ENCODE measurements around the gene CTDNEP1.
A peak's percentile ranks its signal among the peaks of the same experiment; 100 is the strongest.

The CTDNEP1 gene

GRCh38 chr17:7215136-7215638 is 36.3 kb downstream of the CTDNEP1 start:
- H3K27ac ChIP-seq = peak overlapping the region; percentile 35; the same call in 1 of the 2 replicates
- 0 out of 2 replicates have a peak, but pooled peaks have one; percentile 6 for TF ChIP-seq CTCF (conservative IDR thresholded peaks at IDR 0.05)

DNA sequence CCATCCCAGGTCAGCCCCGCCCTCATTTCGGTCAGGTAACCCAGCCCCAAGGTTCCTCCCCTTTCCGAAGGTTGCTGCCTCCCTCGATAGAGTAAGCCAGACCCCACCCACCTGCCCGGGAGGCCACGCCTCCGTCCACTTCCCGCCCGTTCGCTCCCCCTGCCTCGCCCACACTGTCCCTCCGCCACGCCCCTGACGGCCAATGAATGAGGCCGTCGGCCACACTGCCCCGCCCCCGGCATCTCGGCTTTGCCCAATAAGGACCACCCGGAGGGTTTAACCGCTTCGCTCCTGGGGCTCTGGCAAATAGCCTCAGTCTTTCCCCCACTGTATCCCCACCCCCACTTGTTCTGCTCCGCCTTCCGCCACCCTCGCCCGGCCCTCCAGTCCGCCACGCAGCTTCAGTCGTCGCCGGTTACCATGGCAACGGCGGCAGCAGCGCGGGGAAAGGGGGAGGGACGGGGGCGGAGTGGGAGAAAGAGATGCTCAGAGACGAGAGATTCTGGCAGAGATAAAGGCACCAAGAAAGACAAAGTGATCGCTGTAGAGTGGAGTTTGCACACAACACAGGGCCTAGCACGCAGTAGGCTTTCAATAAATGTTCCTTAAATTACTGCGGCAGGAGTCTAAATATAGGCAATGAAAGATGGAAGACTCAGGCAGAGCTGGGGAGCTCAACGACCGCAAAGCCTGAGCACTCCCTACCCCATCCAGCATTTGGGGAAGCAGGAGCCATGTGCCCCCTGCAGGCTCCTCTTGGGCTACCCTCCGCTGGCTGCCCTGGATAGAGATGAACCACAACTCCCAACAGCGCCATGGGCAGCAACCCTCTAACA is 37.0 kb downstream of the CTDNEP1 start:
- TF ChIP-seq CTCF (conservative IDR thresholded peaks at IDR 0.05) = peak; percentile 54
- H3K27ac ChIP-seq = peak overlapping the region; percentile 35; the same call in 1 of the 2 replicates

- no peak overlapping the region for H3K27ac ChIP-seq
- TF ChIP-seq CTCF (conservative IDR thresholded peaks at IDR 0.05) = peak; percentile 21; the same call in 1 of the 2 replicates
Observed at GRCh38 chr17:7213895-7214299, 37.6 kb downstream of the CTDNEP1 start.

DNA sequence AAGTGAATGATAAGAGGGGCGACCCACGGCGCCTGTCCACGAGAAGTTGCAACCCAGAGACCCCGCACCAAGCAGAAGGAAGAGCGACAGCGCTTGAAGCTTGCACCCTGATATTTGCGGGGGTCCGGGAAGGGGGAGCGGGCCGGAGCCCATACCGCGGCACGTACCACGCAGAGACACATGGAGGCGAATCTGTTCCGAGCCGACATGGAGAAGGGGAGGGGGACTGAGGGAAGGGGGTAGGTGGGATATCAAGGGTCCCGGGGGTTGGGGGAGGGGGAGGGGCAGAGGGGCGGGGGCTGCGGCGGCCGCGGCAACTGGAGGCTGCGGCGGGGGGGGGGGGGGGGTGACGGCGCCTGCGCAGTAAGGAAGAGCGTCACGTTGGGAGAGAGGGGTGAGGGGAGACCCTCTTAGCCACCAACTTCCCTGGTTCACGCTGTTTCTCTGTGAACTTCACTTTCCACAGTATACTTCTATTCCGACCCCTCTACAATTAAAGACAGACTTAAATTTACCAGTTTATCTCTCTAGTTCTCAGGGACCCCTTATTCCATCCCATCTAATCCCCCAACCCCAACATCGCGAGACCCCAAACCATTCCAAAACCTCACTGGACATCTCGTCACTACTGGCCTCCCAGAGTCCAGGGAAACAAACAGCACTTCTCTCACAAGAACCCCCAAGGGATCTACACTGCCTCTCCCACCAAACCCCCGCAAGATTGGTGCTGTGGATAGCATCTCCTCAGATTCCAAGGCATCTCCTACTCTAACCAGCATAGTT is 39.9 kb downstream of the CTDNEP1 start:
- no peak for TF ChIP-seq CTCF (conservative IDR thresholded peaks at IDR 0.05)
- H3K27ac ChIP-seq = no peak overlapping the region

- TF ChIP-seq CTCF (conservative IDR thresholded peaks at IDR 0.05) = no peak
- no peak overlapping the region for H3K27ac ChIP-seq
Observed at GRCh38 chr17:7208754-7209460, 42.6 kb downstream of the CTDNEP1 start.

GRCh38 chr17:7208027-7208571 is 43.4 kb downstream of the CTDNEP1 start:
- TF ChIP-seq CTCF (conservative IDR thresholded peaks at IDR 0.05) = no peak
- no peak overlapping the region for H3K27ac ChIP-seq
